ENCODE data around the gene COPE.
"Not testable (repeated sequence)": the region's sequence is repeated elsewhere in the genome, so short reads cannot be mapped to it uniquely, and the experiment has no call there.

The COPE gene

GRCh38 chr19:18940769-18941627, 21.8 kb upstream of the COPE start, which contains the start of gene HOMER3:
HOMER3 (minus strand) TSS chr19:18941217; CDS start chr19:18938982, 2,235 bp downstream.
- DNase-seq (ENCODE audit: low spot score) = peak; percentile 63

GRCh38 chr19:18939922-18940768, 21.0 kb upstream of the COPE start:
- DNase-seq (ENCODE audit: low spot score) = peak; percentile 83

- no peak for DNase-seq (ENCODE audit: low spot score)
These were observed 20.0 kb upstream of the COPE start for GRCh38 chr19:18939163-18939562.

GRCh38 chr19:18933297-18933696, 14.1 kb upstream of the COPE start:
- no peak for DNase-seq (ENCODE audit: low spot score)

GRCh38 chr19:18932216-18932841, 13.1 kb upstream of the COPE start:
- peak; percentile 20 for DNase-seq (ENCODE audit: low spot score)

- DNase-seq (ENCODE audit: low spot score) = no peak
These were observed 12.4 kb upstream of the COPE start for GRCh38 chr19:18931316-18932162.

GRCh38 chr19:18929311-18929710, 10.1 kb upstream of the COPE start:
- DNase-seq (ENCODE audit: low spot score) = no peak

- no peak for DNase-seq (ENCODE audit: low spot score)
These were observed 9.0 kb upstream of the COPE start for GRCh38 chr19:18928018-18928805.

- DNase-seq (ENCODE audit: low spot score) = no peak
These were observed 5.6 kb upstream of the COPE start for GRCh38 chr19:18924684-18925213.

GRCh38 chr19:18922228-18922985, 3.2 kb upstream of the COPE start:
- DNase-seq (ENCODE audit: low spot score) = no peak

- no peak for DNase-seq (ENCODE audit: low spot score)
These were observed 2.4 kb upstream of the COPE start for GRCh38 chr19:18921593-18921992.

GRCh38 chr19:18920400-18920799, 1.2 kb upstream of the COPE start:
- no peak for DNase-seq (ENCODE audit: low spot score)

GRCh38 chr19:18919900-18920214, 670 bp upstream of the COPE start:
- DNase-seq (ENCODE audit: low spot score) = peak; percentile 49

GRCh38 chr19:18917593-18917992, 1.6 kb downstream of the COPE start:
- not testable (repeated sequence) for DNase-seq (ENCODE audit: low spot score)

- DNase-seq (ENCODE audit: low spot score) = peak; percentile 71
These were observed 3.5 kb downstream of the COPE start for GRCh38 chr19:18915639-18916038.

GRCh38 chr19:18913466-18913865, 5.7 kb downstream of the COPE start:
- DNase-seq (ENCODE audit: low spot score) = no peak

GRCh38 chr19:18912933-18913332, 6.3 kb downstream of the COPE start:
- DNase-seq (ENCODE audit: low spot score) = no peak

- DNase-seq (ENCODE audit: low spot score) = no peak
These were observed 8.3 kb downstream of the COPE start for GRCh38 chr19:18910801-18911436.

- no peak for DNase-seq (ENCODE audit: low spot score)
These were observed 9.2 kb downstream of the COPE start for GRCh38 chr19:18910010-18910409.
